Heart left ventricle (tissue), 16 donors: ENCODE measurements around the gene DMD. TPM values are rescaled to one million over a fixed set of nuclear protein-coding genes. Genes with fewer than 3 reads are reported as not detected.
"Not testable (repeated sequence)": the region's sequence is repeated elsewhere in the genome, so short reads cannot be mapped to it uniquely, and the experiment has no call there.

Source experiments
- ATAC-seq, 4 donors: fragments of 200-7000 bp; cut with Tn5 transposase; one replicate each; pipeline ENCODE4 v1.9.1; 2020 to 2022; ENCODE audit warnings: moderate library complexity in 4 of 4, mild to moderate bottlenecking in 3 of 4, moderate number of reproducible peaks in 1 of 4
- DNase-seq, 5 donors: peaks; one replicate each; pipeline ENCODE4 v3.0.0-alpha.2; 2020
- H3K27ac ChIP-seq, 12 donors: fragments of 200-600 bp; sonication (generic) in 4 of 12; one replicate each; pipeline versions ENCODE4 v1.5.0 to v1.8.0; 2016 to 2022; ENCODE audit warnings: mild to moderate bottlenecking in 2 of 12
- H3K27me3 ChIP-seq, 9 donors: fragments of 200-600 bp; sonication (generic) in 2 of 9; one replicate each; pipeline versions ENCODE4 v1.5.1 to v1.8.0; 2016 to 2022; ENCODE audit warnings: mild to moderate bottlenecking in 3 of 9
- H3K36me3 ChIP-seq, 9 donors: fragments of 200-600 bp; sonication (generic) in 2 of 9; one replicate each; pipeline versions ENCODE4 v1.5.0 to v1.8.0; 2018 to 2022; ENCODE audit warnings: mild to moderate bottlenecking in 2 of 9
- H3K4me1 ChIP-seq, 12 donors: fragments of 200-600 bp; sonication (generic) in 4 of 12; one replicate each; pipeline versions ENCODE4 v1.5.0 to v1.8.0; 2016 to 2022; ENCODE audit warnings: mild to moderate bottlenecking in 3 of 12
- H3K4me3 ChIP-seq, 12 donors: fragments of 200-600 bp; sonication (generic) in 4 of 12; one replicate each; pipeline versions ENCODE4 v1.5.0 to v1.8.0; 2017 to 2022; ENCODE audit warnings: mild to moderate bottlenecking in 9 of 12, moderate library complexity in 4 of 12
- H3K9me3 ChIP-seq, 12 donors: fragments of 200-600 bp; sonication (generic) in 4 of 12; one replicate each; pipeline versions ENCODE4 v1.5.0 to v1.8.0; 2016 to 2022; ENCODE audit warnings: mild to moderate bottlenecking in 1 of 12
- POLR2A ChIP-seq, 2 donors: fragments of 450-650 bp; IDR thresholded peaks; one replicate each; pipeline ENCODE4 v1.6.1; 2017; ENCODE audit warnings: antibody characterized with exemption in 2 of 2, mild to moderate bottlenecking in 2 of 2, moderate library complexity in 2 of 2
- WGBS, 4 donors: extraction: QIAGEN DNeasy Blood & Tissue Kit in 2 of 4; methylation state at CpG; one replicate each; pipeline versions ENCODE4 v1.1.5 to v1.1.7; 2013 to 2018; 5-methylcytosine and 5-hydroxymethylcytosine counted together
- intact Hi-C, 10 donors: fragments of 100-400 bp; cut with DNase I; formaldehyde crosslinking; loops; one replicate each; pipeline versions ENCODE4 v1.11.1 to v1.14.2; 2022
- polyA plus RNA-seq, 2 donors: library from polyadenylated mRNA; stranded (reverse); fragments of 200-250 nt; gene quantifications; one replicate each; pipeline ENCODE4 v1.2.3, GENCODE V29; 2013
- total RNA-seq, 9 donors: library from RNA; depleted of rRNA in 2 of 9; stranded (reverse); fragments of >200 nt in 2 of 9; fragmentation: NEBNext Ultra II Directional in 3 of 9; extraction: Animal tissue kit (Norgen Biotek cat#: 25700) in 3 of 9; gene quantifications; one replicate each; pipeline versions ENCODE4 v1.1.0 to v1.2.4, GENCODE V29; 2016 to 2023
- TF ChIP-seq, protein P1 (sequence below), 12 donors: fragments of 200-600 bp; sonication (generic) in 4 of 12; IDR thresholded peaks; one replicate each; pipeline versions ENCODE4 v1.5.0 to v1.8.0; 2018 to 2022; ENCODE audit warnings: antibody characterized with exemption in 12 of 12, mild to moderate bottlenecking in 5 of 12
- donor health status: ischemic (EF 13 %, LVEDD 7.1; RV severe dilation, severe dysfunction).
- donor health status: healthy with polysubstance abuse.
- donor health status: DM: no; HTN: yes; CAD: no.
- donor health status: DM: no; HTN: no; CAD: no.
- donor health status: ischemic (EF 25% LVEDD 6.9; RV normal size, moderate dysfunction).
- donor health status: ischemic (EF 25% LVEDD 5.7; RV mildly dilated, moderate dysfunction).
- donor health status: healthy.
- donor health status: DM: yes; HTN: yes; CAD: no.
- donor health status: ischemic (EF 35%, LVEDD 5.7; RV mildly dilated, moderate dysfunction).
- donor health status: nonischemic (EF 11% LVEDD 7.7; RV severe dilation, severe dysfunction).
- donor health status: DM: yes; HTN: yes; CAD: no.
- donor health status: PGD.
- donor health status: ischemic (EF 29% LVEDD 5.4; RV normal size, mild dysfunction).
- donor health status: nonischemic (EF 23%, LVEDD 6.1; RV moderate dilation, normal function).

Gene DMD
- total and polyA plus RNA-seq, 11 donors = 34.7 to 236 (median 162) TPM

DNA sequence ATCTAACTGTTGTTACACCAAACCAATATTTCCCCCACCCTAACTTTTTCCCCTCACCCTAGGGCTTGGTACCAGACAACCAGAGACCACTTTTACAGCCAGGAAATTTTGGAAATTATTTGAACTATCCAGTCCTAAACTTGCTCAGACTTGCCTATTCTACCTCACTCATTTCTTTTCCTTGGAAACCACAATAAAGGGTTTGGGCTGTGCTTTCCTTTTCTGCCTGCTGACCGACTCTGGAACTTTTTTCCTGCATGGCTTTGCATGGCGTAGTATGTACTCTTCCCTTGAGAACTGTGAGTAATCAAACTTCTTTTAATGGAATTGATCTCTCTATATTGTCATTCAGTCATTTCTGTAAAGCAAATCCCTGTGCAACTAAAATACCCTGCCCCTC, 1623.0 kb downstream of the DMD start:
- no peak for TF ChIP-seq POLR2A (IDR thresholded peaks at IDR 0.05)
- TF ChIP-seq, protein P1, sequence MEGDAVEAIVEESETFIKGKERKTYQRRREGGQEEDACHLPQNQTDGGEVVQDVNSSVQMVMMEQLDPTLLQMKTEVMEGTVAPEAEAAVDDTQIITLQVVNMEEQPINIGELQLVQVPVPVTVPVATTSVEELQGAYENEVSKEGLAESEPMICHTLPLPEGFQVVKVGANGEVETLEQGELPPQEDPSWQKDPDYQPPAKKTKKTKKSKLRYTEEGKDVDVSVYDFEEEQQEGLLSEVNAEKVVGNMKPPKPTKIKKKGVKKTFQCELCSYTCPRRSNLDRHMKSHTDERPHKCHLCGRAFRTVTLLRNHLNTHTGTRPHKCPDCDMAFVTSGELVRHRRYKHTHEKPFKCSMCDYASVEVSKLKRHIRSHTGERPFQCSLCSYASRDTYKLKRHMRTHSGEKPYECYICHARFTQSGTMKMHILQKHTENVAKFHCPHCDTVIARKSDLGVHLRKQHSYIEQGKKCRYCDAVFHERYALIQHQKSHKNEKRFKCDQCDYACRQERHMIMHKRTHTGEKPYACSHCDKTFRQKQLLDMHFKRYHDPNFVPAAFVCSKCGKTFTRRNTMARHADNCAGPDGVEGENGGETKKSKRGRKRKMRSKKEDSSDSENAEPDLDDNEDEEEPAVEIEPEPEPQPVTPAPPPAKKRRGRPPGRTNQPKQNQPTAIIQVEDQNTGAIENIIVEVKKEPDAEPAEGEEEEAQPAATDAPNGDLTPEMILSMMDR (IDR thresholded peaks at IDR 0.05) = no peak
- DNase-seq (no peak), ATAC-seq (no peak)
- intact Hi-C loops = no loop called here
- Histone ChIP-seq H3K4me1 (peaks cover 0 to 4% (median 0%) of the 10 kb centered on the region in 12 donors), H3K27me3 (no peaks in the 10 kb centered on the region), H3K36me3 (no peaks in the 10 kb centered on the region), H3K4me3 (no peak overlapping the region), H3K27ac (no peak overlapping the region), H3K9me3 (no peaks in the 10 kb centered on the region)
- WGBS, 4 donors = 75 to 93% (median 87%) methylated on average over 2 of the region's 2 CpGs

DNA sequence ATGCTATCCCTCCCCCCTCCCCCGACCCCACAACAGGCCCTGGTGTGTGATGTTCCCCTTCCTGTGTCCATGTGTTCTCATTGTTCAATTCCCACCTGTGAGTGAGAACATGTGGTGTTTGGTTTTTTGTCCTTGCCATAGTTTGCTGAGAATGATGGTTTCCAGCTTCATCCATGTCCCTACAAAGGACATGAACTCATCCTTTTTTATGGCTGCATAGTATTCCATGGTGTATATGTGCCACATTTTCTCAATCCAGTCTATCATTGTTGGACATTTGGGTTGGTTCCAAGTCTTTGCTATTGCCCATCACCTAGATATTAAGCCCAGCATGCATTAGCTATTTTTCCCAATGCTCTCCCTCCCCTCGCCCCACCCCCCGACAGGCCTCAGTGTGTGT, 1627.5 kb downstream of the DMD start:
- H3K4me3 ChIP-seq, ATAC-seq, intact Hi-C loops, H3K27me3 ChIP-seq, H3K4me1 ChIP-seq, H3K27ac ChIP-seq, H3K36me3 ChIP-seq, H3K9me3 ChIP-seq, DNase-seq: not testable (repeated sequence)
- WGBS, 4 donors = 68 to 94% (median 87%) methylated on average over 3 of the region's 3 CpGs

DNA sequence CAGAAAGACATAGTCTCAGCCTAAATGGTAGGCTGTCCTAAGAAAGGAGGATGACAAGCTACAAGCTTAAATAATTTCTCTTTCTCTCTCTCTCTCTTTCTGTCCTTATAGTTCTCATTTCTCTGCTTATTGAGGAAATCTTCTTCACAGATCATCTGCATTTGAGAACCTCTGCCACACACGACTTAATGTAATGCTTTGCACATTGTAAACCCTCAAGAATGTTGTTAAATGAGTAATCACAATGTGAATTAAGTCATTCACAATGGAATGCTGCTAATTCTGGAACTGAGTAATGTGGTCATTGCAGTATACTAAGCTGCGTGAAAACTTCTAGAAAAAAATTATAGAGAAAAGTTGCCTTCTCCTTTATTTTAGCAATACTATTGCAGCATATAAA, 1630.6 kb downstream of the DMD start:
- intact Hi-C loops = no loop called here
- Histone ChIP-seq H3K27me3 (no peaks in the 10 kb centered on the region), H3K27ac (no peak overlapping the region), H3K4me1 (peaks cover 0 to 3% (median 0%) of the 10 kb centered on the region in 12 donors), H3K36me3 (no peaks in the 10 kb centered on the region), H3K9me3 (no peaks in the 10 kb centered on the region), H3K4me3 (no peak overlapping the region)
- ATAC-seq (no peak), DNase-seq (no peak)
- 36 to 45% (median 39%) methylated on average over 2 of the region's 2 CpGs for WGBS, 4 donors
- TF ChIP-seq, protein P1 (IDR thresholded peaks at IDR 0.05) = no peak
- no peak for TF ChIP-seq POLR2A (IDR thresholded peaks at IDR 0.05)

DNA sequence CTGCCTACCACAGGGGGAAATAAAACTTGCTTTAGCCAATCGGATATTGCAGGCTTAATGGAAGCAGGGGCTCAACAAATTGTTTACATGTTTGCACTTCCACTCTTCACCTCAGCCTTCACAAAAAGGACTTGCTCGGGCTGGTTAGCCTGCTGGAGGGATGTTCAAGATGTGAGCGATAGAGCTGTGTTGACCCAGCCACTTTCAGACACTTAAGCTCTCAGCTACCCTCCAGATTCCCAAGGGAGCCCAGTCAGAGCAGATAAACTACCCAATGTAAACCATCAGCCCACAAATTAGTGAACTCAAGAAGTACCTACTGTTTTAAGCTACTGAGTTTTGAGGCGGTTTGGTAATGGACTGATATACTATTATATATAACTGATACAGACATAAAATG, 1631.1 kb downstream of the DMD start:
- Histone ChIP-seq H3K4me1 (peaks cover 0 to 3% (median 0%) of the 10 kb centered on the region in 12 donors), H3K27me3 (no peaks in the 10 kb centered on the region), H3K36me3 (no peaks in the 10 kb centered on the region), H3K4me3 (no peak overlapping the region), H3K27ac (no peak overlapping the region), H3K9me3 (no peaks in the 10 kb centered on the region)
- intact Hi-C loops = no loop called here
- DNase-seq = no peak
- TF ChIP-seq POLR2A (IDR thresholded peaks at IDR 0.05) = no peak
- TF ChIP-seq, protein P1 (IDR thresholded peaks at IDR 0.05) = no peak
- 72 to 86% (median 77%) methylated on average over 4 of the region's 4 CpGs for WGBS, 4 donors
- ATAC-seq = no peak

DNA sequence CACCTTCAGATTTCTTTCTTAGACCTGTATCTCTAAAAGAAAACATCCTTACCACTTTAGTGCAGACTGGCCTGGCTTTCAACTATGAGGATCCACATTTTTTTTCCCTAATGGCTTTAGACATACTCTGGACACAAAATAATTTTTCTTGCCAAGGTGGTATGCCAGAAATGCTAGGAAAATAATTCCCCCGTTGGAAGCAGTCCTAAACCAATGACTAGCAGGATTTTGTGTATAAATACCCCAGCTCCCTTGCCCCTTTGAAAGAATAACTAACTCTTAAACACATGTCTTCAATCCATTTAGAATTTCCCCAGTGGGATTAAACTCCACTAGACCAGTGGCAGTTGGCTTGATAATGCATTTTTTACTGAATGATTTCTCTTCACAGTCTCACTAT, 1639.0 kb downstream of the DMD start:
- TF ChIP-seq, protein P1 (IDR thresholded peaks at IDR 0.05) = no peak
- no peak for TF ChIP-seq POLR2A (IDR thresholded peaks at IDR 0.05)
- Histone ChIP-seq H3K27me3 (no peaks in the 10 kb centered on the region), H3K27ac (no peak overlapping the region), H3K9me3 (no peaks in the 10 kb centered on the region), H3K4me1 (no peaks in the 10 kb centered on the region), H3K4me3 (no peak overlapping the region), H3K36me3 (no peaks in the 10 kb centered on the region)
- intact Hi-C loops = no loop called here
- DNase-seq (no peak), ATAC-seq (no peak)
- 22 to 41% (median 31%) methylated on average over 1 of the region's 1 CpG for WGBS, 4 donors
